ENCODE data around the gene POLE. TPM values are rescaled to one million over a fixed set of nuclear protein-coding genes. Genes with fewer than 3 reads are reported as not detected.

Gene POLE
- total and polyA plus RNA-seq, 2 of the 4 experiments (the other 2 are of a cell fraction) = 17.2 to 20.7 TPM

DNA sequence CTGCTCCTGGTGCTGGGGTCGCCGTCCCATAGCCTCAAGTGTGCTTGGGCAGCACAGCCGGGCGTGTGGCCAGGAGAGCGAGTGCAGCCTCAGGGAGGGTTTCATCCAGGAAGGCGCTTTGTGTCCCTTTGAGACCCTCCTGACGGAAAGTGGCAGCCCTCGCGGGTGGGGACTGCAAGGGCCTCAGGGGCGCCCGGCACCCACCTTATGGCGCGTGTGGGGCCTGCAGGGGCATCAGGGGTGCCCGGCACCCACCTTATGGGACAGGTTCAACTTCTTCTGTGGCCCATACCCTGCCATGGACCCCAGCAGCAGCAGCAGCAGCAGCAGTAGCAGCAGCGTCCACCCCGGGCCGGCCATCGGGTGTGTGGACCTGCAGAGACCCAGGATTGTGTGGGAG lies 81.2 kb downstream of the POLE start:
- WGBS, 2 experiments (ENCODE audit: extremely low coverage in 2 of 2, insufficient read length in 1 of 2) = 82% methylated on average over 8 of the region's 18 CpGs; no CpG with 5 or more reads in 1 of the 2 experiments
- Histone ChIP-seq H3K18ac (ENCODE audit: low read depth, low read length) (no peak overlapping the region), H3K36me3 (ENCODE audit: control insufficient read depth, insufficient read depth, low read length) (no peaks in the 10 kb centered on the region), H4K91ac (ENCODE audit: insufficient read depth, low read depth, low read length) (no peak overlapping the region), H3K9me3 (ENCODE audit: control insufficient read depth, insufficient read depth, low read length) (no peaks in the 10 kb centered on the region), H2BK120ac (ENCODE audit: low read depth, low read length) (no peak overlapping the region), H2AK5ac (ENCODE audit: low read depth, low read length) (no peak overlapping the region), H2BK5ac (ENCODE audit: low read depth, low read length, poor library complexity, severe bottlenecking) (no peak overlapping the region), H3K27ac (ENCODE audit: insufficient read depth, low read length) (no peak overlapping the region), H2AK9ac (replicated peaks; ENCODE audit: low read depth, low read length, poor library complexity) (no peak overlapping the region), H3K56ac (ENCODE audit: extremely low read depth, insufficient read depth, low read length) (no peak overlapping the region), H2BK20ac (ENCODE audit: low read depth, low read length) (no peak overlapping the region), H3K9me1 (ENCODE audit: insufficient read depth, low read length) (no peaks in the 10 kb centered on the region), H3K4me1 (ENCODE audit: control insufficient read depth, insufficient read depth, low read length) (peaks cover 4% of the 10 kb centered on the region; the same call in 1 of the 2 replicates), H3K79me1 (ENCODE audit: low read depth in 1 of 2, low read length in 2 of 2) (no peaks in the 10 kb centered on the region), H3K9ac (ENCODE audit: low read depth, low read length) (no peak overlapping the region), H3K23ac (ENCODE audit: low read depth, low read length) (no peak overlapping the region), H3K27me3 (ENCODE audit: control insufficient read depth, insufficient read depth, low read length) (peaks cover 30% of the 10 kb centered on the region), H3K14ac (replicated peaks; ENCODE audit: low read depth, low read length) (no peak overlapping the region), H4K20me1 (ENCODE audit: insufficient read depth, low read length) (no peaks in the 10 kb centered on the region), H3K4me3 (ENCODE audit: insufficient read depth, low read depth, low read length) (no peak overlapping the region), H2BK15ac (ENCODE audit: low read depth, low read length) (no peak overlapping the region), H4K8ac (ENCODE audit: low read depth in 2 of 2, low read length in 2 of 2) (no peak overlapping the region), H4K5ac (ENCODE audit: low read depth, low read length) (no peak overlapping the region), H3K4me2 (ENCODE audit: low read depth, low read length) (no peak overlapping the region), H3K4ac (ENCODE audit: low read depth, low read length) (no peak overlapping the region), H2AFZ (replicated peaks; ENCODE audit: low read length, poor library complexity) (no peak overlapping the region)
- ChIA-PET CTCF (no interaction called here), POLR2A (ENCODE audit: unreplicated experiment) (no interaction called here)
- DNase-seq = no peak
- TF ChIP-seq FOS (IDR thresholded peaks at IDR 0.05; ENCODE audit: low read depth, low read length) (no peak), RAD21 (IDR thresholded peaks at IDR 0.05; ENCODE audit: low read length) (no peak), CHD1 (IDR thresholded peaks at IDR 0.05; ENCODE audit: low read depth, low read length) (no peak), NFE2L2 (IDR thresholded peaks at IDR 0.05; ENCODE audit: low read depth, low read length) (no peak), CEBPB (IDR thresholded peaks at IDR 0.05; ENCODE audit: low read depth, low read length) (no peak)
- TF ChIP-seq, protein P1, sequence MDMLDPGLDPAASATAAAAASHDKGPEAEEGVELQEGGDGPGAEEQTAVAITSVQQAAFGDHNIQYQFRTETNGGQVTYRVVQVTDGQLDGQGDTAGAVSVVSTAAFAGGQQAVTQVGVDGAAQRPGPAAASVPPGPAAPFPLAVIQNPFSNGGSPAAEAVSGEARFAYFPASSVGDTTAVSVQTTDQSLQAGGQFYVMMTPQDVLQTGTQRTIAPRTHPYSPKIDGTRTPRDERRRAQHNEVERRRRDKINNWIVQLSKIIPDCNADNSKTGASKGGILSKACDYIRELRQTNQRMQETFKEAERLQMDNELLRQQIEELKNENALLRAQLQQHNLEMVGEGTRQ (IDR thresholded peaks at IDR 0.05; ENCODE audit: low read depth, low read length) = no peak
- TF ChIP-seq, protein P2, sequence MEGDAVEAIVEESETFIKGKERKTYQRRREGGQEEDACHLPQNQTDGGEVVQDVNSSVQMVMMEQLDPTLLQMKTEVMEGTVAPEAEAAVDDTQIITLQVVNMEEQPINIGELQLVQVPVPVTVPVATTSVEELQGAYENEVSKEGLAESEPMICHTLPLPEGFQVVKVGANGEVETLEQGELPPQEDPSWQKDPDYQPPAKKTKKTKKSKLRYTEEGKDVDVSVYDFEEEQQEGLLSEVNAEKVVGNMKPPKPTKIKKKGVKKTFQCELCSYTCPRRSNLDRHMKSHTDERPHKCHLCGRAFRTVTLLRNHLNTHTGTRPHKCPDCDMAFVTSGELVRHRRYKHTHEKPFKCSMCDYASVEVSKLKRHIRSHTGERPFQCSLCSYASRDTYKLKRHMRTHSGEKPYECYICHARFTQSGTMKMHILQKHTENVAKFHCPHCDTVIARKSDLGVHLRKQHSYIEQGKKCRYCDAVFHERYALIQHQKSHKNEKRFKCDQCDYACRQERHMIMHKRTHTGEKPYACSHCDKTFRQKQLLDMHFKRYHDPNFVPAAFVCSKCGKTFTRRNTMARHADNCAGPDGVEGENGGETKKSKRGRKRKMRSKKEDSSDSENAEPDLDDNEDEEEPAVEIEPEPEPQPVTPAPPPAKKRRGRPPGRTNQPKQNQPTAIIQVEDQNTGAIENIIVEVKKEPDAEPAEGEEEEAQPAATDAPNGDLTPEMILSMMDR (conservative IDR thresholded peaks at IDR 0.05; ENCODE audit: low read depth, low read length) = no peak
- intact Hi-C loops (cut with micrococcal nuclease) = no loop called here
- in situ Hi-C loops (cut with MboI; ENCODE audit: low sequenced_read_pairs) = no loop called here
- dilution Hi-C loops (cut with HindIII; ENCODE audit: low sequenced_read_pairs, unreplicated experiment) = no loop called here
- ATAC-seq (ENCODE audit: low read depth) = no peak
- no TSS peak for BruUV-seq (replicated peaks)

Measured in IMR-90 (cell line).